H1 (cell line): ENCODE data around the gene NDUFV1.

Source experiments
- ASH2L ChIP-seq: fragments of 200-600, 300-600 bp; sonication (generic); IDR thresholded peaks from one replicate; pipeline ENCODE4 v1.7.1; 2017; ENCODE audit warnings: low read length
- BACH1 ChIP-seq: IDR thresholded peaks from 2 replicates; pipeline ENCODE4 v1.6.1; 2012; ENCODE audit warnings: low read length, improper control_type of control experiment
- CBX5 ChIP-seq: fragments of 300-800, 300-1000 bp; sonication (generic); IDR thresholded peaks from 2 replicates; pipeline ENCODE4 v1.7.1; 2016; ENCODE audit warnings: antibody characterized with exemption, low read length, low read depth
- CBX8 ChIP-seq: fragments of 300-800, 300-1000 bp; sonication (generic); IDR thresholded peaks from 2 replicates; pipeline ENCODE4 v1.7.1; 2016; ENCODE audit warnings: low read depth, low read length, borderline replicate concordance
- EP300 ChIP-seq, 2 experiments: IDR thresholded peaks; 1 replicate in 1 of 2; 2 replicates in 1 of 2; pipeline ENCODE4 v1.6.1; 2011 to 2012; ENCODE audit warnings: low read depth in 2 of 2, low read length in 2 of 2, mild to moderate bottlenecking in 2 of 2, borderline replicate concordance in 1 of 2, inconsistent platforms in 1 of 2, moderate library complexity in 1 of 2
- EZH2 ChIP-seq: fragments of 200-600 bp; sonication (generic); IDR thresholded peaks from 2 replicates; pipeline ENCODE4 v1.7.1; 2012; ENCODE audit warnings: low read depth, mild to moderate bottlenecking, moderate library complexity, low read length, inconsistent platforms; ENCODE audit not compliant: severe bottlenecking
- TCF12 ChIP-seq: IDR thresholded peaks from 2 replicates; pipeline ENCODE4 v1.6.1; 2011; ENCODE audit warnings: low read depth, mild to moderate bottlenecking, low read length
- TF ChIP-seq, protein P1 (sequence below): IDR thresholded peaks from 2 replicates; pipeline ENCODE4 v1.6.1; 2012; ENCODE audit warnings: inconsistent platforms

GRCh38 chr11:67657300-67657699 lies 50.6 kb downstream of the NDUFV1 start:
- TF ChIP-seq EZH2: no peak
- TF ChIP-seq BACH1: no peak
- no peak for TF ChIP-seq ASH2L
- TF ChIP-seq EP300 (IDR thresholded peaks at IDR 0.05; ENCODE audit: borderline replicate concordance in 1 of 2, low read depth in 2 of 2, low read length in 2 of 2): no peak
- no peak for TF ChIP-seq CBX5
- TF ChIP-seq, protein P1, sequence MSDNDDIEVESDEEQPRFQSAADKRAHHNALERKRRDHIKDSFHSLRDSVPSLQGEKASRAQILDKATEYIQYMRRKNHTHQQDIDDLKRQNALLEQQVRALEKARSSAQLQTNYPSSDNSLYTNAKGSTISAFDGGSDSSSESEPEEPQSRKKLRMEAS: no peak
- TF ChIP-seq TCF12: no peak
- TF ChIP-seq CBX8: no peak
